HG03175 (cell line): ENCODE data around the gene CRABP1.

Experiments used
- ATAC-seq: cut with Tn5 transposase; IDR thresholded peaks from one replicate; pipeline ENCODE4 v1.9.1; 2021; ENCODE audit warnings: mild to moderate bottlenecking, moderate library complexity; ENCODE audit not compliant: unreplicated experiment

CRABP1 gene

GRCh38 chr15:78340231-78341056 lies at the start of gene CRABP1:
Gene CRABP1, plus strand, starts transcription at chr15:78340353. Its CDS starts 76 bp downstream, at chr15:78340429.
- no peak for ATAC-seq

GRCh38 chr15:78291052-78291451 lies 49.1 kb upstream of the CRABP1 start:
- no peak for ATAC-seq

GRCh38 chr15:78291698-78292097 lies 48.5 kb upstream of the CRABP1 start:
- ATAC-seq, result no peak

GRCh38 chr15:78292219-78292618 lies 47.9 kb upstream of the CRABP1 start:
- ATAC-seq, result no peak

- peak; percentile 82 for ATAC-seq
These were observed 40.8 kb upstream of the CRABP1 start, which contains the start of gene SKIC8 for GRCh38 chr15:78299101-78299930. Gene SKIC8, minus strand, starts transcription at chr15:78299609. Its CDS starts 3,923 bp downstream, at chr15:78295686.

GRCh38 chr15:78301326-78301725 lies 38.8 kb upstream of the CRABP1 start:
- no peak for ATAC-seq

GRCh38 chr15:78301828-78302227 lies 38.3 kb upstream of the CRABP1 start:
- ATAC-seq, result no peak

GRCh38 chr15:78302579-78303312 lies 37.4 kb upstream of the CRABP1 start:
- ATAC-seq, result no peak

GRCh38 chr15:78304216-78305066 lies 35.7 kb upstream of the CRABP1 start:
- ATAC-seq, result no peak

GRCh38 chr15:78306176-78306774 lies 33.9 kb upstream of the CRABP1 start:
- ATAC-seq, result no peak

- ATAC-seq, result no peak
These were observed 32.2 kb upstream of the CRABP1 start for GRCh38 chr15:78307976-78308375.

GRCh38 chr15:78308422-78309032 lies 31.6 kb upstream of the CRABP1 start:
- peak; percentile 45 for ATAC-seq

GRCh38 chr15:78311292-78311691 lies 28.9 kb upstream of the CRABP1 start:
- ATAC-seq, result no peak

GRCh38 chr15:78312536-78312935 lies 27.6 kb upstream of the CRABP1 start:
- ATAC-seq, result no peak

- ATAC-seq, result no peak
These were observed 27.2 kb upstream of the CRABP1 start for GRCh38 chr15:78312957-78313356.

GRCh38 chr15:78313383-78313782 lies 26.8 kb upstream of the CRABP1 start:
- ATAC-seq, result no peak

GRCh38 chr15:78314181-78314581 lies 26.0 kb upstream of the CRABP1 start:
- ATAC-seq, result no peak

GRCh38 chr15:78315686-78316282 lies 24.4 kb upstream of the CRABP1 start:
- no peak for ATAC-seq
